HuH-7.5 (cell line): ENCODE results near the gene PAQR6.

Experiments used
- DNase-seq: peaks from one replicate; pipeline ENCODE4 v3.0.0; 2011; ENCODE audit warnings: low spot score

Gene PAQR6

DNA sequence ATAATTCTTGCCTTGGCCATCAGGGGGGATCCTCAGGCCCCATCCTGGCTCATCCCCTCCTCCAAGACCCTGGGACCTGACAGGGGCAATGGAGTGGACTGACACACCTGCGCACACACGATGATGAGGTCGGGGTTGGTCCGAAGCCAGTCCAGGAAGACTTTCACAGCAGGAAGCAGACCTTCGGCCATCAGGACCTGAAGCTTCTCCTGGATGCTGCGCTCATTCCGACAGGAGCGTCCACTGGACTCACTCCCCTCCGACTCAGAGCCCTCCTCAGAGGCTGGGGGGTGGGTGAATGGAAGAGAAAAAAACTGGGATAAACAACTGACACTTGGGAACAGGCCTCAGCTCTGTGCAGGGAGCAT is 15.4 kb upstream of the PAQR6 start:
- no peak for DNase-seq

- DNase-seq, result no peak
Observed at GRCh38 chr1:156262461-156263287, 14.8 kb upstream of the PAQR6 start.

DNA sequence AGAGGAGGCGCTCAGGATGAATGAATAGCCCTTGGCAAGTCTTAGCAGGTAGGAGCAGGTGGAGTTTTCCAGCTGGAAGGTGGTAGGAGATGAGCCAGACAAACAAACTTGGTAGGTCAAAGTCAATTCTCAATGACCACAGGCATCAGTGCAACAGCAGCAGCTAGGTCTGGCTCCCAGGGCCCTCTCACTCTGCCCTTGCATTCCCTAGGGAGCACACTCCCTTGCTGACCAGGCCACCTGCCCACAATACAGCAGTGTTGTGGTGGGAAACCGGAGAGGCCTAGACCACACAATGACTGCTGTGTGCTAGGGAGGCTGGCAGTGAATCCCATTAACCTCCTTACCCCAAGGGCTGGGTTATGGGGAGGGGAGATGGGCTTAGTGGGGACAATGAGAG is 13.0 kb upstream of the PAQR6 start:
- DNase-seq, result no peak

DNA sequence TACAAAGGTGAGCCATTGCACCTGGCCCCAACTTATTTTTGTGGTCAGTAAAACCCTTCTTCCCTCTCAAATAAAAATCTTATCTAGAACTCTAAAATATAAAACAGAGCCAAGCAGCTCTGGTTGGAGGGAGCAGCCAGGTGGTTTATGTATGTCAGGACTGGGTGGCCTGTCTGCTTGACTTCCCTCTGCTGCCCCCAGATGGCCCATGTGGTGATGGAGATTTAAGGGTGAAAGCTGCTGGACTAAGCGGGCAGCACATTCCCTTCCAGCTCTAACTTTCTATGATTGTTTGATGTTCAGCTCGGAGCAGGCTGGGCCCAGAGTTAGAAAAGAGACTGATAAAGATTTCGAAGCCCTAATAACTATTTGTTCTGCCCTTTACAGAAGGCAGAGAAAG is 11.9 kb upstream of the PAQR6 start:
- no peak for DNase-seq

DNA sequence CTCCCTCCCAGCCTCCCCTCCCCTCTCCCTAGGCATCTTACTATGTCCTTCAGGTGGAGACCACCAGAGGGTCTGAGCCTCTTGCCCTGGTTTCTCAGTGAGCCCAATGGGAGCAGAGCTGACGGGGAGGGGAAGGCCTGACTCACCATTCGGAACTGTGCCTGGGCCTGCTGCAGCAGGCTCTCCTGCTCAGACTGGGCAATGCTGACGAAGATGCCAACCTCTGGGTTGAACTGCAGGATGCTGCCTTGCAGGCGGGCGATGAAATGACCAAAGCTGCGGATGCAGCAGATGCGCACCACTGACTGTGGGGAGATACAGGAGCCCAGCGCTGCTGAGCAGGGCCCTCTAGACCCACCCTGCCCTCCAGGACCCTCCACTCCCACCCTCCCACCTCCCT is 11.0 kb upstream of the PAQR6 start:
- no peak for DNase-seq

GRCh38 chr1:156257711-156258110 is 9.9 kb upstream of the PAQR6 start:
- no peak for DNase-seq

DNA sequence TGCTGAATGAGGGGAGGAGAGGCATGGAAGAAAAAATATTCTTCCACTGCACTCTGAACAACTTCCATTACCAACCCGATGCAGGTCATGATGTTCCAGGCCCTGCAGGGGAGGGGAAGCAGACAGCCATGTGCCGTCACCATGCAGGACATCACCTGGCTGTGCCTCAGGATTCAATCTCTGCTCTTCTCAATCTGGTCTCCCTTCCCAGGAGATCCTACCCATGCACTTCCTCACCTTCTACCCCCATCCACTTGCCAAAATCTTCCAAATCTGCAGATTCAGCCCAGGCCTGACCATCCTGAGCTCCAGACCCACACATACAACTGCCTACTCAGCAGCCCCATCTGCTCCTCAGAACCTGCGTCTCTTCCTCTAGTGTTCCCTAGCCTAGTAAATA is 5.8 kb upstream of the PAQR6 start:
- no peak for DNase-seq

- DNase-seq, result no peak
Observed at GRCh38 chr1:156251527-156251926, 3.7 kb upstream of the PAQR6 start.

GRCh38 chr1:156249593-156249992 is 1.7 kb upstream of the PAQR6 start:
- no peak for DNase-seq

DNA sequence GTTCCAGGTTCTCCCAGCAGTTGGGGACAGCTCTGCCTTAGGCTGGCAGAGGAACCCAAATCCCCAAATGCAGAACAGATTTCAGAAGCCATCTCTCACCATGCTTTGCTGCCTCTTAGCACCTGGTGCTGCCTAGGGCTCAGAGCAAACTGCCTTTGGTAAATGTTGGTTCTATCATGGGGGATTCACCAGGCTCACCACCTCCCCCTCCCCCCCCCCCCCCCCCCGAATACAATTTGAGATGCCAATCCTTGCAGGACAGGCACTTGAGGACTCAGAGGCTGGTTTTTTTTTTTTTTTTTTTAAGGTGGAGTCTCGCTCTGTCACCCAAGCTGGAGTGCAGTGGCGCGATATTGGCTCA is 447 bp upstream of the PAQR6 start:
- no peak for DNase-seq

DNA sequence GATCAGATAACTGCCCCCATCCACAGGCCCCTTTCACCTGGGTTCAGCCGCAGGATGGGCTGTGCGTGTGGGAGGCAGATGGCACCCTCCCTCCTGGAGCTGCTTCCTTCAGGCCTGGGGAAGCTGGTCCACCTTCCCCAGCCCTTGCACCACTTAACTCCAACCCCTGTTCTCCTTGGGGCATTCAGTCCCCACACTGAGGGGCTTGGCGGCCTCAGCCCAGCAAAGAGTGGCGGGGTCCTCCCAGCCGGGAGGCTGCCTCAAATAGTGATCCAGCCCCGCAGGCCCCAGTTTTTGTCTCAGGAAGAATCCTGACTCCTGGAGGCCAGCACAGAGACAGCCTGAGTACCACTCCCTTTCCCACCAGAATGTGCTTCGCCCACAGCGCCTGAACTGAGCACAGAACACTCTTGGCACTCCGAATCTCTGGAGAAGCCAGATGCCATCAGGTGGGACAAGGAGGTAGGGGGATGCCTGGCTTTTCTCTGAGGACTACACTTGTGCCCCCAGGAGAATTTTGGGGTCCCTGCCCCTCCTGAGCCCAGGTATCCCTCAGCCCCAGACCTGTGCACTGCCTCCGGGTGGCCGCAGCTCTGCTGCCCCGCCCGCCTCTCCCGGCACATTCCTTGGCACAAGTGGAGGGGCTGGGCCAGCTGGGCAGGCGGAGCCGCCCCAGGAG is 936 bp downstream of the PAQR6 start:
- no peak for DNase-seq

DNA sequence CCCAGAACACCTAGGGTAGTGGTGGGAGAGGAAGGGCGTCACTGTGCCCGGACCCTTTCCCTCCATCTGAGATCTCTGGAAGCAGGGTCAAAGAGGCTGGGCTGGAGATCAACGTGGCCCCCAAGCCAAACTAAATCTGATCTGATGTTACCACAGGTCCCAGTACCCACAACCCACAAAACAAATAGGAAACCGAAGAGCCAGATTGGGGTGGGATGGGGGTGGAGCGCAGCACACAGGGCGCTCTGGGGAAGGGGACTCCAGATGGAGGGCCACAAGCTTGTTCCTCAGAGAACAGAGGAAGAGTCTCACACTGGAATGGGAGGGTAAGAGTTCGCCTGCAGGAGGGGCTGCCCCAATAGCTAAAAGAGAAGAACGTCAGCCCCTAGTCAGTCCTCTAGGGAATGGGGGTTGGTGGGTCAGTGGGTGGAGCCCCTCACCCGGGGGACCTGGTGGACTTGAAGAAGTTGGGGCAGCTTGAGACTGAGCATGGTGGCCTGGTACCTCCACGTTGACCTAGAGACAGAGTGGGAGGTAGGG is 1.5 kb downstream of the PAQR6 start:
- DNase-seq, result no peak

- DNase-seq, result no peak
Observed at GRCh38 chr1:156245451-156246232, 2.2 kb downstream of the PAQR6 start.

GRCh38 chr1:156244712-156245111 is 3.1 kb downstream of the PAQR6 start:
- DNase-seq, result no peak

GRCh38 chr1:156244126-156244525 is 3.7 kb downstream of the PAQR6 start:
- no peak for DNase-seq

DNA sequence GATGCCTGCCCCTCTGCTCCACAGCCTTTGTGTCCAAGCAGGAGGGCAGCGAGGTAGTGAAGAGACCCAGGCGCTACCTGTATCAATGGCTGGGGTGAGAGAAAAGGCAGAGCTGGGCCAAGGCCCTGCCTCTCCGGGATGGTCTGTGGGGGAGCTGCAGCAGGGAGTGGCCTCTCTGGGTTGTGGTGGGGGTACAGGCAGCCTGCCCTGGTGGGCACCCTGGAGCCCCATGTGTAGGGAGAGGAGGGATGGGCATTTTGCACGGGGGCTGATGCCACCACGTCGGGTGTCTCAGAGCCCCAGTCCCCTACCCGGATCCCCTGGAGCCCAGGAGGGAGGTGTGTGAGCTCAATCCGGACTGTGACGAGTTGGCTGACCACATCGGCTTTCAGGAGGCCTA is 5.1 kb downstream of the PAQR6 start:
- DNase-seq, result no peak

GRCh38 chr1:156241926-156242325 is 5.9 kb downstream of the PAQR6 start, which contains the start of gene BGLAP:
TSS of gene BGLAP (plus strand) at chr1:156242184. CDS start at chr1:156242232, 48 bp downstream.
- DNase-seq, result no peak

DNA sequence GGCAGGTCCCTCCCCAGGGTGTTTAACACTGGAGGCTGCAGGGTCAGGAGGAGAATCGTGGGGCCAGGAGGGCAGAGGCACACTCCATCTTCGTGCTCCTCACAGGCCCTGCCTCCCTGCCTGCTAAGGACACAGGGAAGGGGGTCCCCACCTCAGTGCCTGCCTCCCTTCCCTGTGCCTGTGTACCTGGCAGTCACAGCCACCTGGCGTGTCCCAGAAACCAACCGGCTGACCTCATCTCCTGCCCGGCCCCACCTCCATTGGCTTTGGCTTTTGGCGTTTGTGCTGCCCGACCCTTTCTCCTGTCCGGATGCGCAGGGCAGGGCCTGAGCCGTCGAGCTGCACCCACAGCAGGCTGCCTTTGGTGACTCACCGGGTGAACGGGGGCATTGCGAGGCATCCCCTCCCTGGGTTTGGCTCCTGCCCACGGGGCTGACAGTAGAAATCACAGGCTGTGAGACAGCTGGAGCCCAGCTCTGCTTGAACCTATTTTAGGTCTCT is 6.5 kb downstream of the PAQR6 start:
- DNase-seq, result no peak

GRCh38 chr1:156238248-156238647 is 9.6 kb downstream of the PAQR6 start:
- DNase-seq, result no peak

GRCh38 chr1:156236164-156236563 is 11.7 kb downstream of the PAQR6 start:
- no peak for DNase-seq

DNA sequence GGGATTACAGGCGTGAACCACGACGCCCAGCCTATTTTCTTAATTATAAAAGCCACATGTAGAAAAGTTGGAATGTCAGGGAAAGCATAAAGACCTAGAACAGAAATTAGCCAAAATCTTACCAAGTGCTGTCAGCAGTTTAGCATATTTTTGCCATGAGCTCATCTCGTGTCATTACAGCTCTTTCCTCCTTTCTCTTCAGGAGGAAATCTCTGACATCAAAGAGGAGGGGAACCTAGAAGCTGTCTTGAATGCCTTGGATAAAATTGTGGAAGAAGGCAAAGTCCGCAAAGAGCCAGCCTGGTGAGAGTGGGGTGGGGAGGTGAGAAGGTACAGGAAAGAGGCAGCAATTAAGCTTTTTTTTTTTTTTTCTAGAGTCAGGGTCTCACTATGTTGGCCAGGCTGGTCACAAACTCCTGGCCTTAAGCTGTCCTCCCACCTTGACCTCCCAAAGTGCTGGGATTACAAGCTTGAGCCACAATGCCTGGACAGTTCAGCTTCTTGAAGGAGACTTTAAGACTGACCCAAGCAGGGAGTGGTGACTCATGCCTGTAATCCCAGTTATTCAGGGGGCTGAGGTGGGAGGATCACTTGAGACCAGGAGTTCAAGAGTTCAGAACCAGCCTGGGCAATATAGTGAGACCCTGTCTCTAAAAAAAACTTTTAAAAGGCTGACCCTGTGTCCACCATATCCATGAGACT is 14.3 kb downstream of the PAQR6 start:
- DNase-seq, result no peak
